SIG-M5 (cell line): ENCODE data around the gene LEFTY1.
"Not testable (repeated sequence)": the region's sequence is repeated elsewhere in the genome, so short reads cannot be mapped to it uniquely, and the experiment has no call there.

ENCODE experiments used
- DNase-seq: peaks from one replicate; lab custom pipeline; 2025; lab: John Stamatoyannopoulos, UW

Gene LEFTY1

GRCh38 chr1:225848030-225848955 lies 40.7 kb downstream of the LEFTY1 start:
- peak; percentile 29 for DNase-seq

DNA sequence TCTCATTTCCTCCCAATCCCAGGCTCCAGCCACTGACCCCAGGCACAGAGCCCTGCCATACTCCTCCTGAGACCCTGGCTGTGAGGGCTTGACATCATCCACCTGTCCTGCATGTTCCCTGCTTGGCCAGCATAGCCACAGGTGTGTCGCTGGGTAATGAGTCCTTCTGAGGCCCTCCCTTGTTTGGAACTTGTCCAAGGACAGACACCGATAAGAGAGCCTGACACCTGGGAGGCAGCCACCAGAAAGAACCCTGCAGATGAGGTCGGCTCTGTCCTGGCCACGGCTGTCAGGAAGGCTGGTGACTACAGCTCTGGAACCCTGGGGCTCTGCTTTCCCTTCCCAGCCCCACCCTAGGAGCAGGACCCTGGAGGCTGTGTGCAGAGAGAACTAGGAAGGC lies 41.3 kb downstream of the LEFTY1 start:
- DNase-seq = no peak

GRCh38 chr1:225846331-225847310 lies 42.3 kb downstream of the LEFTY1 start:
- DNase-seq = no peak

DNA sequence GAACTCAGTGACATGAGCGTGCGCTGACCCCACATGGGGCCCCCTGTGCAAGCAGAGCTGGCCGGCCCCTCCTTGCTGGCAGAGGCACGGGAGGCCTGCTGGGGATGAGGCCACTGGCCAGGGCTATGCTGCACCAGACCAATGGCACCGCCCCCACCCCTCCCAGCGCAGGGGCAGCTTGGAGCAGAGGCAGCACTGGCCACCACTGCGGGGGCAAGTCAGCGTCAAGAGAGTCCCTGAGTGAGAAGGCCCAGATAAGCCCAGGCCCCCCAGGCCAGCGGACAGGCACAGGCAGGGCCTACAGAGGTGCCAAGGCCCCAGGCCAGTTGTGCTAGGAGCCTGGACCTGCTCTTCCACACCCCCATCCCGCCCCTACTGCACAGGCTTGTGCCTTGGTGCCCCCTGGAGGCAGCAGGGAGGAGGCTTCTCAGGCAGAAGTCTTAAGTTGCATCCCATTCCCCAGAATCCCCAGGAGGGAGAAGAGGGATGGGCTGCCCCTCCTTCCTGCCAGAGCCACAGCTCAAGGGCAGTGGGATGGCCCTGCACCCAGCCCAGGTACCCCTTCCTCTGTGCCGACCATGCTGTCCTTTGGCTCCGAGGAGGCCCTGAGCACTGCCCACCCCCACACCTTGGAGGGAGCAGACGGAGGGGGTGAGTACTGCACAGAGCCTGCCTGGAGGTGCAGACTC lies 43.2 kb downstream of the LEFTY1 start:
- no peak for DNase-seq

GRCh38 chr1:225845097-225845496 lies 43.8 kb downstream of the LEFTY1 start:
- no peak for DNase-seq

DNA sequence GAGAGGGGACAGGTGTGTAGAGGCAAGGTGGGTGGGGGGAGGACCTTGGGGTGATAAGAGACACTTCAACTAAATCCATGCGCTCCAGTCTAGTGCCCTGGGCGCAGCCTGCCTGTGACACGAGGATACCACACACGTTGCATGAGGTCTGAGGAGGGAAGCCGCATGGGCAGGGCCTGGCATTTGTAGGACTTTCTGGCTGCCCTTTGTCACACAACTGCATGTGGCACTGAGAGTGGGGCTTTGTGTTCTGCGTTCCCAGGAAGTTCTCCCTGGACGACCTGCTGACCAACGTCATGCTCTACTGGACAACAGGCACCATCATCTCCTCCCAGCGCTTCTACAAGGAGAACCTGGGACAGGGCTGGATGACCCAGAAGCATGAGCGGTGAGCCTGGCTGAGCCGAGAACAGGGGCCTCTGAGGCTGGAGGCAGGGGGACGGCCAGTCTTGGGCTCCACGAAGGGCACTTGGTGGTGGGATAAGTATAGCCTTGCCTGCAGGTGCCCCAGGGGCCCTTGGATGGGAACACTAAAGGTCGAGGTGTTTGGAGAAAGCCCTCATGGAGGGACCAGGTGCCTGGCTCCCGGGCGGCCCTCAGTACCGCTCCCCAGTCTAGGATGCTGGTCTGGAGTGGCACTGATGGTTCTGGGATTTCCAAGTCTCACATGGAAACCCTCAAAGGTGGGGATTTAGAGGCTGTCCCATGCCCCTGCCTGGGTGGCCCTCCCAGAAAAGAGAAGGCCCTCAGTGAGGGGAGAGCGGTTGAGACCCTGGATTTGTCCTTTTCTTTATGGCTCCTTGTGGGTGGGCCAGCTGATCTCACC lies 44.5 kb downstream of the LEFTY1 start:
- no peak for DNase-seq

GRCh38 chr1:225843426-225843795 lies 45.5 kb downstream of the LEFTY1 start:
- DNase-seq = no peak

DNA sequence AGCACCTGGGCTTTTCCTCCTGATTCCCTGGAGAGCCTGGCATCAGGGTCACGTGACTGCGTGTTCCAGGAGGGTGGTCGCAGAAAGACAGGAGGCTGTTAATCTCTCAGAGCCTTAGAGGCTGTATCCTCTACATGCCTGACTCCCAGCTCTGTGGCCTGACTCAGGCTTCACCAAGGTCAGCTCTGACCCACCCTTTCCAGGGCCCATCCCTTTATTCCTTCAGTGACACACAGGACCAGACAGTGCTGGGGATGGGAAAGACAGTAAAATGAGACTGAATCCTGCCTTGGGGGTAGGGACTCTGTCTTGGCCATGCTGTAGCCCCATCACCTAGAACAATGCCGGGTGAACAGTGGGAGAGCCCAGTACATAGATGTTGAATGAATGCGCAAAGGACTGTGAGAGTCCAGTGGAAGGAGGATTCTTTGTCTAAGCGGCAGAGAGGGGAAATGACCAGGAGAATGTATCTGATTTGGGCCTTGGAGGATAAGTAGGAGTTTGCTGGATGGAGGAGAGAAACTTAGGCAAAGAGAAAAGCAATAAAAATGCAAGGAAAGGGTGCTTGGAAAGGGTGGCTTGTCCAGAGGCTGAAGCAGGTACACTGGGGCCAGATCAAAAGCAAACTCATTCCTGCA lies 46.0 kb downstream of the LEFTY1 start:
- DNase-seq = no peak

- DNase-seq = no peak
Observed at GRCh38 chr1:225842074-225842473, 46.9 kb downstream of the LEFTY1 start.

DNA sequence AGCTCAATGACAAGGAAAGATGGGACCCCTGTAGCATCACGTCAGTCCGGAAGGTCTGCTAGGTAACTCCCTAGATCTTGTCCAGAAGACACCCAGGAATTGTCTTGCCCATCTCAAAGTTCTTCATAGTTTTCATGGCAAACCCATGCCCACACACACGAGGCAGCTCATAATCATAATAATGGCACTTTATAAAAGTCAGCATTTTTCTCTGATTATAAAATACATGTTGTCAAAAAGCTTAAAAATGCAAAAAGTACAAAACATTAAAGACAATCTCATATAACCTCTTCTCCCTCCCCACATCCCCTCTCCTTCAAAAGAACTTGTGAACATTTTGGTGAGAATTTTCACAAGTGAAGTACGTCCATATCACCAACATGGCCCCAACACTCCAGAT lies 48.2 kb downstream of the LEFTY1 start:
- no peak for DNase-seq

GRCh38 chr1:225840223-225840610 lies 48.7 kb downstream of the LEFTY1 start:
- DNase-seq = no peak

DNA sequence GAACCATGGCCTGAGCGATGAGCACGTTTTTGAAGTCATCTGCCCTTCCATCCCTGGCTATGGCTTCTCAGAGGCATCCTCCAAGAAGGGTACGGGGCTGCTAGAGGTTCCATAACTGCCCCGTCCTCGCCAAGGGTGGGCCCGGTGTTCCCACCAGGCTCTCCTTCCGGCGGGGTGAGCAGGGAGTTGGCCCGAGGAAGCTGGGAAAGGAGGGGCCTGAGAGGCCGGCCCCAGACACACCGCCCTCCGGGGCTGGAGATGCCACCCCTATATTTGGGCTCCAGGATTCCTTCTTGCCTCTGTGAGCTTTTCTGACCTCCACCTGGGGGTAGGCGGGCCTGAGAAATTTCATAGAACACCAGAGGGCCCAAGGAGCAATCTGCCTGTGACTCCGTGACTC lies 50.2 kb downstream of the LEFTY1 start:
- no peak for DNase-seq

- DNase-seq = not testable (repeated sequence)
Observed at GRCh38 chr1:225836296-225836695, 52.6 kb downstream of the LEFTY1 start.
